AG09309 (cell line): Measurements from ENCODE around the gene KDM6A.
"Not testable (repeated sequence)": the region's sequence is repeated elsewhere in the genome, so short reads cannot be mapped to it uniquely, and the experiment has no call there.

Experiments
- DNase-seq: peaks from one replicate; pipeline ENCODE4 v3.0.0-alpha.2; 2010; ENCODE audit warnings: low read depth
- H3K4me3 ChIP-seq: 2 replicates; pipeline ENCODE4 v1.5.1; 2011; ENCODE audit warnings: mild to moderate bottlenecking, low read depth, low read length, moderate library complexity; ENCODE audit not compliant: control insufficient read depth
- TF ChIP-seq, protein P1 (sequence below): IDR thresholded peaks from 2 replicates; pipeline ENCODE4 v1.5.1; 2011; ENCODE audit warnings: mild to moderate bottlenecking, low read depth, low read length, inconsistent platforms; ENCODE audit not compliant: insufficient read depth, control insufficient read depth; ENCODE audit errors: missing control alignments

KDM6A gene

DNA sequence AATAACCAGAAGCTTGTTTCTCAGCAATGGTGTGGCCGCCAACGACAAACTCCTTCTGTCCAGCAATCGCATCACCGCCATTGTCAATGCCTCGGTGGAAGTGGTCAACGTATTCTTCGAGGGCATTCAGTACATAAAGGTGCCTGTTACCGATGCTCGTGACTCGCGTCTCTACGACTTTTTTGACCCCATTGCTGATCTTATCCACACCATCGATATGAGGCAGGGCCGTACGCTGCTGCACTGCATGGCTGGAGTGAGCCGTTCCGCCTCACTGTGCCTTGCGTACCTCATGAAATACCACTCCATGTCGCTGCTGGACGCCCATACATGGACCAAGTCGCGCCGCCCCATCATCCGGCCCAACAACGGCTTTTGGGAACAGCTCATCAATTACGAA, 28.8 kb upstream of the KDM6A start:
- no peak for DNase-seq
- TF ChIP-seq, protein P1, sequence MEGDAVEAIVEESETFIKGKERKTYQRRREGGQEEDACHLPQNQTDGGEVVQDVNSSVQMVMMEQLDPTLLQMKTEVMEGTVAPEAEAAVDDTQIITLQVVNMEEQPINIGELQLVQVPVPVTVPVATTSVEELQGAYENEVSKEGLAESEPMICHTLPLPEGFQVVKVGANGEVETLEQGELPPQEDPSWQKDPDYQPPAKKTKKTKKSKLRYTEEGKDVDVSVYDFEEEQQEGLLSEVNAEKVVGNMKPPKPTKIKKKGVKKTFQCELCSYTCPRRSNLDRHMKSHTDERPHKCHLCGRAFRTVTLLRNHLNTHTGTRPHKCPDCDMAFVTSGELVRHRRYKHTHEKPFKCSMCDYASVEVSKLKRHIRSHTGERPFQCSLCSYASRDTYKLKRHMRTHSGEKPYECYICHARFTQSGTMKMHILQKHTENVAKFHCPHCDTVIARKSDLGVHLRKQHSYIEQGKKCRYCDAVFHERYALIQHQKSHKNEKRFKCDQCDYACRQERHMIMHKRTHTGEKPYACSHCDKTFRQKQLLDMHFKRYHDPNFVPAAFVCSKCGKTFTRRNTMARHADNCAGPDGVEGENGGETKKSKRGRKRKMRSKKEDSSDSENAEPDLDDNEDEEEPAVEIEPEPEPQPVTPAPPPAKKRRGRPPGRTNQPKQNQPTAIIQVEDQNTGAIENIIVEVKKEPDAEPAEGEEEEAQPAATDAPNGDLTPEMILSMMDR, result no peak
- H3K4me3 ChIP-seq, result no peak overlapping the region

DNA sequence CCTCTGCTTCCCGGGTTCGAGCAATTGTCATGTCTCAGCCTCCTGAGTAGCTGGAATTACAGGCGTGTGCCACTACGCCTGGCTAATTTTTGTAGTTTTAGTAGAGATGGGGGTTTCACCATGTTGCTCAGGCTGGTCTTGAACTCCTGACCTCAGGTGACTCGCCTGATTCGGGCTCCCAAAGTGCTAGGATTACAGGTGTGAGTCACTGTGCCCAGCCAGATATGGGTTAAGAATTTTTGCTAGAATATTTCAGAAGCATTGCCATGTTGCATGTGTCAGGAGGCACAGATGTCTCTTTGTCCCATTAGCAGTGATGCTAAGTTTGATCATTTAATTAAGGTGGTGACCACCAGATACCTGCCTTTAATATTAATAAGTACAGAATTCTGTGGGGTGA, 22.1 kb upstream of the KDM6A start:
- not testable (repeated sequence) for DNase-seq, H3K4me3 ChIP-seq

DNA sequence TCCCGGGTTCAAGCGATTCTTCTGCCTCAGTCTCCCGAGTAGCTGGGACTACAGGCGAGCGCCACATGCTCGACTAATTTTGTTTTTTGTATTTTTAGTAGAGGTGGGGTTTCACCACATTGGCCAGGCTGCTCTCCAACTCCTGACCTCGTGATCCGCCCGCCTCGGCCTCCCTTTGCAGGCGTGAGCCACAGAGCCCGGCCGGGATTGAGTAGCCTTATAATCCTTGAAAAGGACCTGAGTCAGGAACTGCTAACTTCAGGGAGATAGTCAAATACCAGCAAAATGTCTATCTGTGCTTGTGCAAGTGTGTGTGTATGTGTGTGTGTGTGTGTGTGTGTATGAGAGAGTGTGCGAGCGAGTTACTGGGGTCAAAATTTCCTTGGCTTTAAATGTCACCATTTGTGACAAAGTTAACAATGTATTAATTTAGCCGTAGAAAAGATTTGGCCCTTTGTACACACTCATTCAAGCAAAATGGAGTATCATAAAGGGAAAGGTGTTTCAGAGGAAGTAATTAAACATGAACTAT, 1.8 kb upstream of the KDM6A start:
- no peak overlapping the region for H3K4me3 ChIP-seq
- TF ChIP-seq, protein P1, result no peak

DNA sequence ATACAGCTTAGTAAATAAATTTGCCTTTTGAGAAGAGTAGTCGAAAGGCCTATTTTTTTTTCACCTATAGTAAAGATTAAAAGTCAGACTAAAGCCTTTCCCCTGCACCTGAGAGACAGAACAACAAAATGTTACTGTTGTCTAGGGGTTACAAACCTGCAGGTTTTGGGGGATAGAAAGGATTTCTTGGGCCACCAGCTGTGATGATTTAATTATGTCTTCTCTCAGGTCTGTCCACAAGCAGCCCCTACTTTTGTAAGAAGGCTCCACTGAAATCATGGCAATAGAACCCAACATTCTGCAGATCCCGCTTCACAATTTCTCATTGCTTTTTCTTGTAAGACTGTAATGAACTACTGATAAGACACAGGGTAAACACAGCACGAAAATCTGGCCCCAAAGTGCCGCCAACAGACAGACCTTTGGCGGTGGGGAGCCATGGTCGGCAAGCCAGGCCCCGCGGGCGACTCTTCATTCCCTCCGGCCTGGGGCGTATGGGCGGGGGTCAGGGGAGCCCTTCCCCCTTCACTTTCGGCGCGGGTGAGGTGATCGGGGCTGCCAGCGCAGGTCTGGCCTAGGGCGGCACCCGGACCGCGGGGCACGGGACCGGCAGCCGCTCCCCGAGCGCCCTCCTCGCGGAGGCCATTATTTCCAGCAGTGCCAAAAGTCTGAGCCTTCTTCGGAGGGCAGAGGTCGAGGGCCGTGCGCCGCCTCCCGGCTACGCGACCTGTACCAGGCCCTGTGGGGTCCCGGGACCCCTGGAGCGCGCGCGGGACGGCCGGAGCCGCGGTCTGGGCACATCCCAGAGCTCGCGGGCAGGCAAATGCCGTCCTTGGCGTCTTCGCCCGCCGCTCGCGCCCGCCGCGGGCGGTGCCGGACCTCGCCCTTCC, 812 bp upstream of the KDM6A start:
- TF ChIP-seq, protein P1, result no peak
- DNase-seq, result no peak

More for the DNA sequence above, 1.8 kb upstream of the KDM6A start:
- DNase-seq, result no peak

DNA sequence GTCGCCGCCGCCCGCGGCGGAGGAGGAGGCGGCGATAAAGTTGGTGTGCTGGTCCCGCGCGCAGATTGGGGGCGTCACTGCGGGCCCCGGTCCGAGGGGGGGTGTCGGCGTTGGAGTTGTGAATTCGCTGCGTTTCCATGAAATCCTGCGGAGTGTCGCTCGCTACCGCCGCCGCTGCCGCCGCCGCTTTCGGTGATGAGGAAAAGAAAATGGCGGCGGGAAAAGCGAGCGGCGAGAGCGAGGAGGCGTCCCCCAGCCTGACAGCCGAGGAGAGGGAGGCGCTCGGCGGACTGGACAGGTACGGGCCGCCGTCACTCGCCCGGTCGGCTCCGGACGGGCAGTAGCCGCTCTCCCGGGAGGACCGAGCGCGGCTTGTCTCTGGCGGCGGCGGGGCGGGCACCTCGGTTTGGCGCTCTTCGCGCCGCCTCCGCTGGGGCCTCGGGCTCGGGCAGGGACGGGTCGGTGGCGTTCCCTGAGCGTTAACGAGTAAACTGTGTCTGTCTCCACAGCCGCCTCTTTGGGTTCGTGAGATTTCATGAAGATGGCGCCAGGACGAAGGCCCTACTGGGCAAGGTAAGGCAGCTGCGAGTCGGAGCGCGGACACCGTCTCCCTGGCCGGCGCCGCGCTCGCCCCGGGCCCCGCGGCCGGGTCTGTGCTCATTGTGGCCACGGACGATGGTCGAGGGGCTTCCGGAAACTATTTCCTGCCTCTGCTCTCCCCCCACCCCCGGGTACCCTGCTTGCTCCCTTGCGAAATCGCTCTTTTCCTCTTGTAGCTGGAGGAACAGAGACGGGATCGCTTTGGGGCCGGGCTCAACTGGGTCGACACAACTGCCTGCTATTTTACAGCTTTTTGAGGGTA, 658 bp downstream of the KDM6A start:
- no peak for DNase-seq
- peak overlapping the region; percentile 77 for H3K4me3 ChIP-seq
- TF ChIP-seq, protein P1, result no peak

More for the DNA sequence above, 812 bp upstream of the KDM6A start:
- peak overlapping the region; percentile 77 for H3K4me3 ChIP-seq

DNA sequence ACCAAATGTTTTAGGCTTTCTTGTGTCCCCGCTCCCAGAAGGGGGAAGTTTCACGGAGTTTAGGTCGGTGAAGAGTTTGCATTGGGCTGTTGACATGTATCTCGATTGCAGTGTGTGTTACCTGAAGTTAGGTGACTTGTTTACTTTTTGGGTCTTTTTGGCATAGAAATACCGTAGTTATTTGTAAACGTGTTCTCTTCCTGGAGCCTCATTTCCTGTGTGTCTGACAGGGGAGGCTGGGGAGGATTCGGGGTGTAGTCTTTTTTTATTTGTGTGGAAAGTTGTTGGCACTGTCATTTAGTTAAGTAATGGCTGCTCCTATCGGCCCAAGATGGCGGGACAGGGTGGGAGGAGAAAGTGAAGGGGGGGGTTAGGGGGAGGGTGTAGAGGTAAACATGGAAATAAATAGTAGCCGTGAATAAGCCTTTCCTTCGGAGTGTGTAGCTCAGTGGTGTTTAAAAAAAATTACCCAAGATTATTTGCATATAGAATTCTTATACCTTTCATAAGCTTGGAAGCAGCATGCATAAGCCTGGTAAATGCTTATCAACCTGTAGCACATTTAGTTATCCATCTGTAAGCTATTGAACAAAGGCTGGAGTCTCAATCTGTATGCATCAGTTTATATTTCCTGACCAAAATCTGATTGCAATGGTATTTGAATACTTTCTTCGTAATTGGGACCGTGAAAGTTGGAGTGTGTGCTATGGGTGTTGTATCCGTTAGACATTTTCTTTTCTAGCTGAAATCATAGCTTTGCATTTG, 1.6 kb downstream of the KDM6A start:
- peak overlapping the region; percentile 77 for H3K4me3 ChIP-seq
- no peak for DNase-seq
- TF ChIP-seq, protein P1, result no peak
